ENCODE data around the gene RFTN1.

DNA sequence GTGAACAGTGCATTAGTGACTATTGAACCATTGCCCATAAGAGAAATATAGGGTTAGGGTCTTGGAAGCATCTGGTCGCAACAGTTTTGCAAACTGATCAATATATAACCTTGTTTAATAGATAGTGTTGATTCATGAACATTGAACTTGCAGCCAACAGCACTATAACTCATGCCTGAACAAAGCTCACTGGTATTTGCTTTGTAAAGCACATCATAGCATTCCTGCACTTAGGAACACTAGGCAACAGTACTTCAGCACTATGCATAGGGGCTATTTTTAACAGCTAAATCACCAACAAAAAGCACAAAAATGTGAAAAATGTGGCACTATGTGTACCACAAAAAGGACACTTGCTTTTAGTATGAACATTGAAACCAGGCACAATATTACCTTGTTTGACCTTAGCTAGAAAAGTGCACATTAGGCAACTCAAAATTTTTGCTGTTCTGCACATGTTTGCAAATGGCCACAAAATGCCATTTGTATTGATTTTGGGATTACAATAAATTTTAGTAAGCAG is 180.5 kb downstream of the RFTN1 start:
- TF ChIP-seq, protein P1, sequence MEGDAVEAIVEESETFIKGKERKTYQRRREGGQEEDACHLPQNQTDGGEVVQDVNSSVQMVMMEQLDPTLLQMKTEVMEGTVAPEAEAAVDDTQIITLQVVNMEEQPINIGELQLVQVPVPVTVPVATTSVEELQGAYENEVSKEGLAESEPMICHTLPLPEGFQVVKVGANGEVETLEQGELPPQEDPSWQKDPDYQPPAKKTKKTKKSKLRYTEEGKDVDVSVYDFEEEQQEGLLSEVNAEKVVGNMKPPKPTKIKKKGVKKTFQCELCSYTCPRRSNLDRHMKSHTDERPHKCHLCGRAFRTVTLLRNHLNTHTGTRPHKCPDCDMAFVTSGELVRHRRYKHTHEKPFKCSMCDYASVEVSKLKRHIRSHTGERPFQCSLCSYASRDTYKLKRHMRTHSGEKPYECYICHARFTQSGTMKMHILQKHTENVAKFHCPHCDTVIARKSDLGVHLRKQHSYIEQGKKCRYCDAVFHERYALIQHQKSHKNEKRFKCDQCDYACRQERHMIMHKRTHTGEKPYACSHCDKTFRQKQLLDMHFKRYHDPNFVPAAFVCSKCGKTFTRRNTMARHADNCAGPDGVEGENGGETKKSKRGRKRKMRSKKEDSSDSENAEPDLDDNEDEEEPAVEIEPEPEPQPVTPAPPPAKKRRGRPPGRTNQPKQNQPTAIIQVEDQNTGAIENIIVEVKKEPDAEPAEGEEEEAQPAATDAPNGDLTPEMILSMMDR (conservative IDR thresholded peaks at IDR 0.05; ENCODE audit: low read length), result no peak
- no peak for TF ChIP-seq EZH2phosphoT487 (IDR thresholded peaks at IDR 0.05; ENCODE audit: borderline replicate concordance, low read depth, low read length)

Measured in OCI-LY7 (cell line).